ENCODE results near the gene CERK. TPM values are rescaled to one million over a fixed set of nuclear protein-coding genes. Genes with fewer than 3 reads are reported as not detected.

Gene CERK
- total RNA-seq, 1 donor from 2014 or later = 145 TPM

DNA sequence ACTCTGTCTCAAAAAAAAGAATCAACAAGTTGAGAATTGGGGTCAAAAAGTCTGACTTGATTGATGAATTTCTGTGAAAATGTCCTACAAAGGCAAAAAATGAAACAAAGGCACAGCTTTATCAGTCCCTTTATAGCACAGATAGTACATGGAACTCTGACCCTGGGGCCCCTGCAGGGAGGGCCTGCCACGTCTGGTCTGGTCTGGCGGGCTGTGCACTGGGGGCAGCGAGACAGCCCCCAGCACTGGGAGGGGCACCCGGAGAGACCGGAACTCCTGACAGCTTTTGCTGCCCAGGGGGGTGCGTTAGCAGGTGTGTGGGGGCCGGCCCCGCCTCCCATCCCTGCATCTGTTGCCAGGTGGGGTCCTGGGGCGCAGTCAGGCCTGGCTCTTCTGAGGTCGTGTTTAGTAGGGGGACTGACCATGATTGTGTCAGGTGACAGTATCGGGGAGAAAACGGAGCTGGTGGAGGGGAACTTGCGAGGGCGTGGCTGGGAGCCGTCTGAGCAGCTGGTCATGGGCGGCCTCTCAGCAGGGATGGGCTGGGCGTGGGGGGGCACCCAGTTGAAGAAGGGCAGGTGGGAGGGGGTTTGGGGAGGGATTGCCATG, 66.1 kb downstream of the CERK start:
- TF ChIP-seq, protein P1, sequence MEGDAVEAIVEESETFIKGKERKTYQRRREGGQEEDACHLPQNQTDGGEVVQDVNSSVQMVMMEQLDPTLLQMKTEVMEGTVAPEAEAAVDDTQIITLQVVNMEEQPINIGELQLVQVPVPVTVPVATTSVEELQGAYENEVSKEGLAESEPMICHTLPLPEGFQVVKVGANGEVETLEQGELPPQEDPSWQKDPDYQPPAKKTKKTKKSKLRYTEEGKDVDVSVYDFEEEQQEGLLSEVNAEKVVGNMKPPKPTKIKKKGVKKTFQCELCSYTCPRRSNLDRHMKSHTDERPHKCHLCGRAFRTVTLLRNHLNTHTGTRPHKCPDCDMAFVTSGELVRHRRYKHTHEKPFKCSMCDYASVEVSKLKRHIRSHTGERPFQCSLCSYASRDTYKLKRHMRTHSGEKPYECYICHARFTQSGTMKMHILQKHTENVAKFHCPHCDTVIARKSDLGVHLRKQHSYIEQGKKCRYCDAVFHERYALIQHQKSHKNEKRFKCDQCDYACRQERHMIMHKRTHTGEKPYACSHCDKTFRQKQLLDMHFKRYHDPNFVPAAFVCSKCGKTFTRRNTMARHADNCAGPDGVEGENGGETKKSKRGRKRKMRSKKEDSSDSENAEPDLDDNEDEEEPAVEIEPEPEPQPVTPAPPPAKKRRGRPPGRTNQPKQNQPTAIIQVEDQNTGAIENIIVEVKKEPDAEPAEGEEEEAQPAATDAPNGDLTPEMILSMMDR (IDR thresholded peaks at IDR 0.05; ENCODE audit: partially characterized antibody, unreplicated experiment) = no peak
- Mint-ChIP-seq H3K9me3 (ENCODE audit: unreplicated experiment) (peaks cover 7% of the 10 kb centered on the region), H3K36me3 (ENCODE audit: unreplicated experiment) (no peaks in the 10 kb centered on the region), H3K27ac (ENCODE audit: unreplicated experiment) (no peak overlapping the region), H3K4me1 (ENCODE audit: low read depth, unreplicated experiment) (peaks cover 1% of the 10 kb centered on the region), H3K4me3 (ENCODE audit: unreplicated experiment) (no peak overlapping the region), H3K27me3 (ENCODE audit: unreplicated experiment) (no peaks in the 10 kb centered on the region)
- DNase-seq = no peak

DNA sequence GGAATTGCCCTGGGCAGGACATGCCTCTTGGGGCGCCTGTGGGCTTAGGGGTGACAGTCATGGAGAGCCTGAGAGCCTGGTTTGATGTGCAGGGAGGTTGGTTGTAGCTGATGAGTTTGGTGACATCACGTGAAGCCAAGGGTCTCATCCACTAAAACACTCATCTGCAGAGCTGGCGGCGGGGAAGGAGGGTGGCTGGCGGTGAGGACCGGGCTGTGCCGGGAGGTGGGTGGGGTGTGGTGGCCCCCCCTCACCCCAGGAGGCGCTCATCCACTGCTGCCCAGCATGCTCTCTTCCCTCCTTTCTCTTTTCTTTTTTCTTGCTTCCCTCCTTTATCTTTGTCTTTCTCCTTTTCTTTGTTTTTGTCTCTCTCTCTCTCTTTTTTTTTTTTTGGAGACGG, 68.9 kb downstream of the CERK start:
- peaks cover 1% of the 10 kb centered on the region for H3K4me1 Mint-ChIP-seq (ENCODE audit: low read depth, unreplicated experiment)
- TF ChIP-seq, protein P1 (IDR thresholded peaks at IDR 0.05; ENCODE audit: partially characterized antibody, unreplicated experiment) = no peak
- DNase-seq = no peak
- peaks cover 5% of the 10 kb centered on the region for H3K9me3 Mint-ChIP-seq (ENCODE audit: unreplicated experiment)
- no peaks in the 10 kb centered on the region for H3K36me3 Mint-ChIP-seq (ENCODE audit: unreplicated experiment)
- no peak overlapping the region for H3K4me3 Mint-ChIP-seq (ENCODE audit: unreplicated experiment)
- peaks cover 3% of the 10 kb centered on the region for H3K27me3 Mint-ChIP-seq (ENCODE audit: unreplicated experiment)
- H3K27ac Mint-ChIP-seq (ENCODE audit: unreplicated experiment) = no peak overlapping the region

DNA sequence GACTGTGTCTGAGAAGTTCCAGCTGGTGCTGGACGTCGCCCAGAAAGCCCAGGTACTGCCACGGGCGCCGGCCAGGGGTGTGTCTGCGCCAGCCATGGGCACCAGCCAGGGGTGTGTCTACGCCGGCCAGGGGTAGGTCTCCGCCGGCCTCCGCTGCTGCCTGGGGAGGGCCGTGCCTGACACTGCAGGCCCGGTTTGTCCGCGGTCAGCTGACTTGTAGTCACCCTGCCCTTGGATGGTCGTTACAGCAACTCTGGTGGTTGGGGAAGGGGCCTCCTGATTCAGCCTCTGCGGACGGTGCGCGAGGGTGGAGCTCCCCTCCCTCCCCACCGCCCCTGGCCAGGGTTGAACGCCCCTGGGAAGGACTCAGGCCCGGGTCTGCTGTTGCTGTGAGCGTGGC, 69.9 kb downstream of the CERK start:
- Mint-ChIP-seq H3K9me3 (ENCODE audit: unreplicated experiment) (peaks cover 5% of the 10 kb centered on the region), H3K27ac (ENCODE audit: unreplicated experiment) (no peak overlapping the region), H3K4me3 (ENCODE audit: unreplicated experiment) (no peak overlapping the region), H3K27me3 (ENCODE audit: unreplicated experiment) (peaks cover 3% of the 10 kb centered on the region), H3K4me1 (ENCODE audit: low read depth, unreplicated experiment) (peaks cover 1% of the 10 kb centered on the region), H3K36me3 (ENCODE audit: unreplicated experiment) (no peaks in the 10 kb centered on the region)
- DNase-seq = no peak
- TF ChIP-seq, protein P1 (IDR thresholded peaks at IDR 0.05; ENCODE audit: partially characterized antibody, unreplicated experiment) = no peak

DNA sequence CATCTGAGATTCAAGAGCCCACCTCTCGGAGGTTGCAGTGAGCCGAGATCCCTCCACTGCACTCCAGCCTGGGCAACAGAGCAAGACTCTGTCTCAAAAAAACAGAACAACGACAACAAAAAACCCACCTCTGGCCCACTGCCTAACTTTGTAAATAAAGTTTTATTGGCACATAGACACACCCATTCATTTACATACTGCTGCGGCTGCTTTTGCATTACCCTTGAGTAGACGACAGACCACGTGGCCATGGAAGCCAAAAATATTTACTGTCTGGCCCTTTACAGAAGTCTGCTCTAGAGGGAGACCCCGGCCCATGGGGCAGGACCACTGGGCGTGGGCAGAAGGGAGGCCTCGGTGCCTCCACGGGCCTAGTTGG, 70.8 kb downstream of the CERK start:
- Mint-ChIP-seq H3K36me3 (ENCODE audit: unreplicated experiment) (no peaks in the 10 kb centered on the region), H3K9me3 (ENCODE audit: unreplicated experiment) (peaks cover 4% of the 10 kb centered on the region), H3K4me3 (ENCODE audit: unreplicated experiment) (no peak overlapping the region), H3K4me1 (ENCODE audit: low read depth, unreplicated experiment) (peaks cover 1% of the 10 kb centered on the region), H3K27ac (ENCODE audit: unreplicated experiment) (no peak overlapping the region), H3K27me3 (ENCODE audit: unreplicated experiment) (peaks cover 3% of the 10 kb centered on the region)
- DNase-seq = no peak
- TF ChIP-seq, protein P1 (IDR thresholded peaks at IDR 0.05; ENCODE audit: partially characterized antibody, unreplicated experiment) = no peak

DNA sequence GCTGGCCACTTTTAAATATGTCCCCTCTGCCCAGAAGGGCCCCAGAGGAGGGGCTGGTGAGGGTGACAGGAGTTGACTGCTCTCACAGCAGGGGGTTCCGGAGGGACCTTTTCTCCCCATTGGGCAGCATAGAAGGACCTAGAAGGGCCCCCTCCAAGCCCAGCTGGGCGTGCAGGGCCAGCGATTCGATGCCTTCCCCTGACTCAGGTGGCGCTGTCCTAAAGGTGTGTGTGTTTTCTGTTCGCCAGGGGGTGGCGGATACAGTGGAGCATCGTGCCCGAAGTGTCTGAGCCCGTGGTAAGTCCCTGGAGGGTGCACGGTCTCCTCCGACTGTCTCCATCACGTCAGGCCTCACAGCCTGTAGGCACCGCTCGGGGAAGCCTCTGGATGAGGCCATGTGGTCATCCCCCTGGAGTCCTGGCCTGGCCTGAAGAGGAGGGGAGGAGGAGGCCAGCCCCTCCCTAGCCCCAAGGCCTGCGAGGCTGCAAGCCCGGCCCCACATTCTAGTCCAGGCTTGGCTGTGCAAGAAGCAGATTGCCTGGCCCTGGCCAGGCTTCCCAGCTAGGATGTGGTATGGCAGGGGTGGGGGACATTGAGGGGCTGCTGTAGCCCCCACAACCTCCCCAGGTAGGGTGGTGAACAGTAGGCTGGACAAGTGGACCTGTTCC, 71.3 kb downstream of the CERK start:
- Mint-ChIP-seq H3K9me3 (ENCODE audit: unreplicated experiment) (peaks cover 4% of the 10 kb centered on the region), H3K4me3 (ENCODE audit: unreplicated experiment) (no peak overlapping the region), H3K27me3 (ENCODE audit: unreplicated experiment) (peaks cover 4% of the 10 kb centered on the region), H3K36me3 (ENCODE audit: unreplicated experiment) (no peaks in the 10 kb centered on the region), H3K4me1 (ENCODE audit: low read depth, unreplicated experiment) (peaks cover under 1% of the 10 kb centered on the region), H3K27ac (ENCODE audit: unreplicated experiment) (no peak overlapping the region)
- TF ChIP-seq, protein P1 (IDR thresholded peaks at IDR 0.05; ENCODE audit: partially characterized antibody, unreplicated experiment) = no peak
- DNase-seq = no peak

All from glutamatergic neuron (in vitro differentiated cells).